Renal pelvis (tissue), 4 donors: ENCODE measurements around the gene EME1. TPM values are rescaled to one million over a fixed set of nuclear protein-coding genes. Genes with fewer than 3 reads are reported as not detected.

Experiments
- DNase-seq: peaks from one replicate; pipeline ENCODE4 v3.0.0-alpha.2; 2013
- polyA plus RNA-seq, 3 donors: library from polyadenylated mRNA; unstranded; fragments of 120-200 nt; gene quantifications; one replicate each; pipeline ENCODE4 v1.2.1, GENCODE V29; 2013; ENCODE audit not compliant: insufficient read length in 3 of 3

EME1 gene
- polyA plus RNA-seq, 3 donors, result 7.7 to 11.9 (median 9.0) TPM

DNA sequence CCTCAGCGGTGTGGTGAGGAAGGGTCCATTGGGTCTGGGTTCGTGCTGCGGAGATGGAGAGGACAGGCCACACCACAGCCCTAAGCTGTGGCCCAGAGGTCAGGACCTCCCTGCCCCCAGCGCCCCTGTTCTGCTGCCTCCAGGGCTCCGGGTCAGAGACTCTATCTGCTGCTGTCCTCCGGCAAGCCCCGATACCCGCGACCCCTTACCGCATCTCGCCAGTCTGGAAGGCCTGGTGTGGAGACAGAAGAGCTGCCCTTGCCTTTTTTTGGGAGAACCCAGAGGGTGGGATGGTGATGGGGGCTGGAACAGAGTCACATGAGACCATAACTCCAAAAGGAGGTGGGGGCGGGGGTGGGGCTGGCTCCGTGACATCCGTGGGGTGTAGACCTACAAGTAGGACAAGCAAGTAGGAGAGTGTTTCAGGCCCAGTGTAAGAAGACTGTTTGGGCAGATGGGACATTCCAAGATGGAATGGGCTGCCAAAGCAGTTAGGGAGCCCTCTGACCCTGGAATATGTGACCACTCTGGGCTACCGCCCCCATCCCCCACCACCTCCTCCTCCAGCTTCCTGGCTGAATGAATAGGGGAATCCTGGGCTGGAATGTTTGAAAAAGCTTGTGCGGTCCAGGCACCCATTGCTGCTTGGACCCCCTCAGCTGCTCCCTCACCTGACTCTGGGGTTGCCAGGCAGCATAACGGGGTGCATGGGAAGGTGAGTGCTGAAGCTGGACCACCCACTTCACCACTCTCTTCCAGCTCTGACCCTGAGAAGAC, 25.7 kb upstream of the EME1 start:
- DNase-seq, result no peak

DNA sequence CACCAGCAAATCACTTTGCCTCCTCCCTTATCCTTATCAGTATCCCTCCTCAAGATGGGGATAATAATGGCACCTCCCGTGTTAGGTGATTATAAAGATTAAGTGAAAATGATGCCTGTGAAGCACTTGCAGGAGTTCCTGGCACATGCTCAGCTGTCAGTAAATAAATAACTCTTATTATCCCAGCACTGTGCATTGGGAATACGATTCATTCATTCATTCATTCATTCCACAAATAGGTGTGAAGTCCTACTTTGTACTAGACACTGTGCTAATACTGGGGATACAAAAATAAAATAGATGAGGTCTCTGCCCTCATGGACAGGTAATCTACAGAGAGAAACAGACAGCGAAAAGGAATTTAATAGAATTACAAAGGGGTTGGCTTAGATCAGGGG, 25.1 kb upstream of the EME1 start:
- no peak for DNase-seq

GRCh38 chr17:50348522-50349242, 24.3 kb upstream of the EME1 start:
- no peak for DNase-seq

DNA sequence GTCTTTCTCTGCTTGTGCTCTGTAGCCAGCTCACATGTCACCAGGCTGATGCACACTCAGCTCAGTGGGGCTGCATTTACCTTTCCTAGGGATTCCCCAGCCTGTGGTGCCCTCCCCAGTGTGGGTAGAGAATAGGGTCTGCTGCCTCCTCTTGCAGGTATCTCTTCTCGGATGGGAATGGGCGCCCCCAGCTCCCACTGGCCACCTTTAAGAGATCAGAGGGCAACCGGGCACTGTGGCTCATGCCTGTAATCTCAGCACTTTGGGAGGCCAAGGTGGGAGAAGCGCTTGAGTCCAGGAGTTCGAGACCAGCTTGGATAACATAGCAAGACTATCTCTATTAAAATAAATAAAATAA, 23.8 kb upstream of the EME1 start:
- no peak for DNase-seq

DNA sequence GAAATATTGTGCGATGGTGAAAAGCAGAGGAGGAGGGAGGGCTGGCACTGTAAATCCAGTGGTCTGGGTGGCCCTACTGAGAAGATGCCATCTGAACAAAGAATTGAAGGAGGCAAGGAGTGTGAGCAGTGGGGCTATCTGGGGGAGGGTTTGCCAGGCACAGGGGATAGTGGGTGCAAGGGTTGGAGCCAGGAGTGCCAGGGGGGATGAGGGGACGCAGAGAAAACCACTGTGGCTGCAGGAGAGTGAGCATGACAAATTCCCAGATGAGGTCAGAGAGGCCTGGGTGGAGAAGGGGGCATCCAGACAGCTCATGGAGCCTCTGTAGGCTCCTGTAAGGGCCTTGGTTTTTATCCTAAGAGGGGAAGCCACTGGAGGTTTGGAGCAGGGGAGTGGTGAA, 22.3 kb upstream of the EME1 start:
- DNase-seq, result no peak

GRCh38 chr17:50352072-50352692, 20.8 kb upstream of the EME1 start:
- DNase-seq, result no peak

- DNase-seq, result no peak
Measured at GRCh38 chr17:50352693-50353599, 20.1 kb upstream of the EME1 start.

DNA sequence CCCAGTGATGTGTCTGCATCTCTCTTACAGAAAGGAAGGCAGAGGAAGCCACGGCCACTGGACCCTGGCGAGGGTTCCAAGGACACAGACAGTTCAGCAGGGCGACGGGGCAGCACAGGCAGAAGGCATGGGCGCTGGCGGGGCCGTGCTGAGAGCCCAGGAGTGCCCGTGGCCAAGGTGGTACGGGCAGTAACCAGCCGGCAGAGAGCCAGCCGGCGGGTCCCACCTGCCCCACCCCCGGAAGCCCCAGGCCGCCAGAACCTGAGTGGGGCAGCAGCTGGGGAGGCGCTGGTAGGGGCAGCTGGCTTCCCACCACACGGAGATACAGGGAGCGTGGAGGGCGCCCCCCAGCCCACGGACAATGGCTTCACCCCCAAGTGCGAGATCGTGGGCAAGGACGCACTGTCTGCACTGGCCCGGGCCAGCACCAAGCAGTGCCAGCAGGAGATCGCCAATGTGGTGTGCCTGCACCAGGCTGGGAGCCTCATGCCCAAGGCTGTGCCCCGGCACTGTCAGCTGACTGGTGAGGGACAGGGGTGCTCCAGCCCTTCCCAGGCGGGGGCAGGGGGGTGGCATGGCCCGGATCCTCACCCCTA, 19.3 kb upstream of the EME1 start:
- DNase-seq, result no peak

DNA sequence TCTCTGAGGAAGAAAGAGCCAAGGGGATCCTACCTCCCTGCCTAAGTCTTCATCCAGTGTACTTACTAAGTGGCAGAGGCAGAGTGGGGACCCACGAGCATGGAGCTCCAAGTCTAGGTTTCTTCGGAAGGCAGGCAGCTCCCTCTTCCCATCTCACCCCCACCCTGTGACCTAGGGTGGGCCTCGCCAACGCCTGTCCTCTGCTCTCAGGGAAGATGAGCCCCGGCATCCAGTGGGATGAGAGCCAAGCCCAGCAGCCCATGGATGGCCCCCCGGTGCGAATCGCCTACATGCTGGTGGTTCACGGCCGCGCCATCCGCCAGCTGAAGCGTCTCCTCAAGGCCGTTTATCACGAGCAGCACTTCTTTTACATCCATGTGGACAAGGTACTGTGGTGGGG, 18.8 kb upstream of the EME1 start:
- DNase-seq, result no peak

DNA sequence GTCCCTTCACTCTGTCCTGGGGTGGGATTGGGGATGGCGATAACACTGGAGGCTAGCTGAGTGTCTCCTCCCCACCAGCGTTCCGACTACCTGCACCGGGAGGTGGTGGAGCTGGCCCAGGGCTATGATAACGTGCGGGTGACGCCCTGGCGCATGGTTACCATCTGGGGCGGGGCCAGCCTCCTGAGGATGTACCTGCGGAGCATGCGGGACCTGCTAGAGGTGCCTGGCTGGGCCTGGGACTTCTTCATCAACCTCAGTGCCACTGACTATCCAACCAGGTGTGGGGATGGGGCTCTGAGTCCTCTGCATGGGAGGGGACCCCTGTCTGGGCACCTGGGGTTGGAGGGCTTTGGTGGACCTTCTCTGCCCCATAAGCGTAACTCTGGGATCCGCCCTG, 18.3 kb upstream of the EME1 start:
- no peak for DNase-seq

- DNase-seq, result no peak
Measured at GRCh38 chr17:50355336-50355700, 17.7 kb upstream of the EME1 start.

GRCh38 chr17:50355701-50356341, 17.2 kb upstream of the EME1 start:
- DNase-seq, result no peak

DNA sequence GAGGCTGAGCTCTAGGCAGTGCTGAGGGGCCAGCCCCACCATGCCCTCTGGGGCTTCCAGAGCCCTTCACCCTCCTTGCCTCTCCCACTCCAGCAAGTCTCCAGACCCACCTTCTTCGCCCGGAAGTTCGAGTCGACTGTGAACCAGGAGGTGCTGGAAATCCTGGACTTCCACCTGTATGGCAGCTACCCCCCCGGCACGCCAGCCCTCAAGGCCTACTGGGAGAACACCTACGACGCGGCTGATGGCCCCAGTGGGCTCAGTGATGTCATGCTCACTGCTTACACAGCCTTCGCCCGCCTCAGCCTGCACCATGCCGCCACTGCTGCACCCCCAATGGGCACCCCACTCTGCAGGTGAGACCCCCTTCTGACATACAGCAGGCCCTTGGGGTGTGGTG, 16.6 kb upstream of the EME1 start:
- no peak for DNase-seq

GRCh38 chr17:50356892-50357510, 16.0 kb upstream of the EME1 start:
- DNase-seq, result no peak

DNA sequence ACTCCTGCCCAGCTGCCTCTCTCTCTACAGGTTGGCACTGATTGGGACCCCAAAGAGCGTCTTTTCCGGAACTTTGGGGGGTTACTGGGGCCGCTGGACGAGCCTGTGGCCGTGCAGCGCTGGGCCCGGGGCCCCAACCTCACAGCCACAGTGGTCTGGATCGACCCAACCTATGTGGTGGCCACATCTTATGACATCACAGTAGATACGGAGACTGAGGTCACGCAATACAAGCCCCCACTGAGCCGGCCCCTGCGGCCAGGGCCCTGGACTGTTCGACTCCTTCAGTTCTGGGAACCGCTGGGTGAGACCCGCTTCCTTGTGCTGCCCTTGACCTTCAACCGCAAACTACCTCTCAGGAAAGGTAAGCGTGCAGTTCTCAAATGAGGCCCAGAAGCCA, 14.9 kb upstream of the EME1 start:
- no peak for DNase-seq

DNA sequence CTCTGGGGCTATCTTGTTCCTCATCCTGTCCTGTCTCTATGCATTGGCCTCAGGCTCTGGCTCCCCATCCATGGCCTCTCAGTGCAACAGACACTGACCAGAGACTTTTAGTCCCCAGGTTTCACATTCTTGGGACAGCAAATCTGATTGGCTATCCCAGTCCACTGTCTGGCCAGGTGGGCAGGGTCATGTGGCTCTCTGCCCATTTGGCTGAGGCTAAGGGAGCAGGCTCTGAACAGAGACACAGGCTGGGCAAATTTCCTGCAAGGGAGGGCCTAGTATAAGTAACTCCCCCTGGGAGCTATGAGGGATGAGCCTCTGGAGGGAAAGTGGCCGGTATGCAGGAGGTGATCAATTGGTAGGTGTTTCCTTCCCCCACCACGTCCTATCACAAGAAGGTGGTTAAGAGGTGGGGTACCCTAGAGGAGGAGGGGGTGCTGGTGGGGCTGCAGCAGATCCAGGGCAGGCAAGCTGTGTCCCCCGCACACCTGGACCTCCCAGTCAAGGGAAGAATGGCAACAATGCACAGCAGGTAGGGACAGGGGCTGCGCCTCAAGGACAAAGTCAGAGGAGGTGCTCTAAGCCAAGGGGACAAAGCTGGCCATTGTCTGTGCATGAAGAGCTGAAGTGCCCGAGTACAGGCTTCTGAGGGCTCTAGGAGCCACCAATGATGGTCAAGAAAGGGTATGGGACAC, 13.9 kb upstream of the EME1 start:
- no peak for DNase-seq

DNA sequence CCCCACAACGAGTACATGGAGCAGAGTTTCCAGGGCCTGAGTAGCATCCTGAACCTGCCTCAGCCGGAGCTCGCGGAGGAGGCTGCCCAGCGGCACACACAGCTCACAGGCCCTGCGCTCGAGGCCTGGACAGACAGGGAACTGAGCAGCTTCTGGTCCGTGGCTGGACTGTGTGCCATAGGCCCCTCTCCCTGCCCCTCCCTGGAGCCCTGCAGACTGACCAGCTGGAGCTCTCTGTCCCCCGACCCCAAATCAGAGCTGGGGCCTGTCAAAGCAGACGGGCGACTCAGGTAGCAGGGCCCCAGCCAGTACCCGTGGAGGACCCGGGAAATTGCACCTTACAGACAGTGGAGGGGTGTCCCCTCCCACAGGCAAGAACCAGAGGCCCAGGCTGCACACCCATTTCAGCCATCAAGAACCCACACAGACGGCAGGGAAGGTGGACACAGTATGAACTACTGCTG, 13.0 kb upstream of the EME1 start:
- DNase-seq, result no peak

DNA sequence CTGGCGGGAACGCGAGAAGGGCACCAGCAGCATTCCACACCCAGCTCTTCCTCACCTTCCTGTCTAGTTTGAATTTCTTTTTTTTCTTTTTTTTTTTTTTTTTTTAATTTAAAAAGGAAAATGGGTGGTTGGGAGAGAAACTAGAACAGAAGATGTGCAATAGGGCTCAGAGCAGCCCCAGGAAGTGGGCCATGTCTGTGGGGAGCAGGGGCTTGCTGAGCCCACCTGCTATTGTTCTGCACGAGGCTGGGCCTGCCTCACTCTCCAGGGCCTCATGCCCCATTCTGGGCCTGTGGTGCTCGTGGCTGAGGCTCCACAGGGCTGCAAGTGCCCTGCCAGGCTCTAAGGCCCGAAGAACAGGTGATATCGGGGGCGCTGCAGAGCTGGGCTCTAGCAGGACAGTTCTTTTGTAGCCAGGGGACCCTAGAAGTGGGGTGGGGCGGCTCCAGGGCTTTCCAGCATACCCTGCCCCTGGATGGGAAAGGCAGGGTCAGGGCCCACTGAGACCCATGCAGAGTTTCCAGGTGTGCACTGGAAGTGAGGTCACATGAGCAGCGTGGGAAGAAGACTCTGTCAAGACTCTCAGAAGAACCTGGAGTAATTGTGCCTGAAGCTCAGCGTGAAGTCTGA, 12.4 kb upstream of the EME1 start:
- no peak for DNase-seq
